GM12801 (cell line): ENCODE results near the gene NREP.

Experiments used
- TF ChIP-seq, protein P1 (sequence below): IDR thresholded peaks from one replicate; pipeline ENCODE4 v1.5.1; 2011; ENCODE audit warnings: control low read depth; ENCODE audit not compliant: insufficient read length; ENCODE audit errors: extremely low read depth

The NREP gene

GRCh38 chr5:111779260-111779921, 22.4 kb upstream of the NREP start:
- TF ChIP-seq, protein P1, sequence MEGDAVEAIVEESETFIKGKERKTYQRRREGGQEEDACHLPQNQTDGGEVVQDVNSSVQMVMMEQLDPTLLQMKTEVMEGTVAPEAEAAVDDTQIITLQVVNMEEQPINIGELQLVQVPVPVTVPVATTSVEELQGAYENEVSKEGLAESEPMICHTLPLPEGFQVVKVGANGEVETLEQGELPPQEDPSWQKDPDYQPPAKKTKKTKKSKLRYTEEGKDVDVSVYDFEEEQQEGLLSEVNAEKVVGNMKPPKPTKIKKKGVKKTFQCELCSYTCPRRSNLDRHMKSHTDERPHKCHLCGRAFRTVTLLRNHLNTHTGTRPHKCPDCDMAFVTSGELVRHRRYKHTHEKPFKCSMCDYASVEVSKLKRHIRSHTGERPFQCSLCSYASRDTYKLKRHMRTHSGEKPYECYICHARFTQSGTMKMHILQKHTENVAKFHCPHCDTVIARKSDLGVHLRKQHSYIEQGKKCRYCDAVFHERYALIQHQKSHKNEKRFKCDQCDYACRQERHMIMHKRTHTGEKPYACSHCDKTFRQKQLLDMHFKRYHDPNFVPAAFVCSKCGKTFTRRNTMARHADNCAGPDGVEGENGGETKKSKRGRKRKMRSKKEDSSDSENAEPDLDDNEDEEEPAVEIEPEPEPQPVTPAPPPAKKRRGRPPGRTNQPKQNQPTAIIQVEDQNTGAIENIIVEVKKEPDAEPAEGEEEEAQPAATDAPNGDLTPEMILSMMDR = no peak

GRCh38 chr5:111776913-111777781, 20.2 kb upstream of the NREP start:
- TF ChIP-seq, protein P1 = no peak

GRCh38 chr5:111775224-111775623, 18.2 kb upstream of the NREP start:
- TF ChIP-seq, protein P1 = no peak

GRCh38 chr5:111774525-111774924, 17.5 kb upstream of the NREP start:
- TF ChIP-seq, protein P1 = no peak

- TF ChIP-seq, protein P1 = no peak
Measured at GRCh38 chr5:111772456-111773122, 15.6 kb upstream of the NREP start.

DNA sequence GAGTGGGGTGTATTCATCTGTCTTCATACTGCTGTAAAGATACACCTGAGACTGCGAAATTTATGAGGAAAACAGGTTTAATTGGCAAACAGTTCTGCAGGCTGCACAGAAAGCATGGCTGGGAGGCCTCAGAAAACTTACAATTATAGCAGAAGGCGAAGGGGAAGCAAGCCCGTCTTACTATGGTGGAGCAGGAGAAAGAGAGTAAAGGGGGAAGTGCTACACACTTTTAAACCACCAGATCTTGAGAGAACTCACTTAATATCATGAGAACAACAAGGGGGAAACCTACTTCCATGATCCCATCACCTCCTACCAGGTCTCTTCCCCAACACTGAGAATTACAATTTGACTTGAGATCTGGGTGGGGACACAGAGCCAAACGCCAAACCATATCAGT, 12.5 kb upstream of the NREP start:
- TF ChIP-seq, protein P1 = no peak
